ENCODE data around the gene TAC3.

TAC3 gene

GRCh38 chr12:57044468-57044867 lies 28.1 kb upstream of the TAC3 start:
- no peak for TF ChIP-seq ARNTL (CRISPR knock-in tag; IDR thresholded peaks at IDR 0.05; ENCODE audit: borderline replicate concordance, low read depth)
- TF ChIP-seq ZNF8 (CRISPR knock-in tag; IDR thresholded peaks at IDR 0.05): no peak
- no peak for TF ChIP-seq CREB5 (CRISPR knock-in tag; IDR thresholded peaks at IDR 0.05; ENCODE audit: low read depth)
- no peak for TF ChIP-seq CSDC2 (CRISPR knock-in tag; IDR thresholded peaks at IDR 0.05)
- TF ChIP-seq ZNF70 (CRISPR knock-in tag; IDR thresholded peaks at IDR 0.05): no peak
- no peak for TF ChIP-seq TSHZ2 (CRISPR knock-in tag; IDR thresholded peaks at IDR 0.05)
- TF ChIP-seq ZNF565 (CRISPR knock-in tag; conservative IDR thresholded peaks at IDR 0.05; ENCODE audit: low read depth): no peak
- no peak for TF ChIP-seq POU6F1 (CRISPR knock-in tag; IDR thresholded peaks at IDR 0.05; ENCODE audit: borderline replicate concordance, low read depth)
- ATAC-seq: no peak

- no peak for ATAC-seq
- TF ChIP-seq ARNTL (CRISPR knock-in tag; IDR thresholded peaks at IDR 0.05; ENCODE audit: borderline replicate concordance, low read depth) (no peak), ZFP30 (CRISPR knock-in tag; IDR thresholded peaks at IDR 0.05) (no peak), PPARA (CRISPR knock-in tag; IDR thresholded peaks at IDR 0.05; ENCODE audit: borderline replicate concordance) (no peak), CSDC2 (CRISPR knock-in tag; IDR thresholded peaks at IDR 0.05) (no peak), CREB5 (CRISPR knock-in tag; IDR thresholded peaks at IDR 0.05; ENCODE audit: low read depth) (no peak), SNAI2 (CRISPR knock-in tag; IDR thresholded peaks at IDR 0.05) (no peak), ZNF8 (CRISPR knock-in tag; IDR thresholded peaks at IDR 0.05) (no peak), ZNF70 (CRISPR knock-in tag; IDR thresholded peaks at IDR 0.05) (no peak), GLIS3 (CRISPR knock-in tag; IDR thresholded peaks at IDR 0.05) (no peak), ZFP3 (CRISPR knock-in tag; IDR thresholded peaks at IDR 0.05) (no peak), RARB (CRISPR knock-in tag; IDR thresholded peaks at IDR 0.05) (no peak), TOX (CRISPR knock-in tag; IDR thresholded peaks at IDR 0.05; ENCODE audit: borderline replicate concordance) (no peak), CSRNP3 (CRISPR knock-in tag; IDR thresholded peaks at IDR 0.05) (no peak)
Observed at GRCh38 chr12:57042695-57043094, 26.4 kb upstream of the TAC3 start.

- TF ChIP-seq BACH2 (CRISPR knock-in tag; IDR thresholded peaks at IDR 0.05; ENCODE audit: borderline replicate concordance) (no peak), SNAI2 (CRISPR knock-in tag; IDR thresholded peaks at IDR 0.05) (no peak), ARNTL (CRISPR knock-in tag; IDR thresholded peaks at IDR 0.05; ENCODE audit: borderline replicate concordance, low read depth) (no peak)
- ATAC-seq: no peak
Observed at GRCh38 chr12:57040750-57041149, 24.4 kb upstream of the TAC3 start.

GRCh38 chr12:57040211-57040610 lies 23.9 kb upstream of the TAC3 start:
- ATAC-seq: no peak
- TF ChIP-seq CSRNP3 (CRISPR knock-in tag; IDR thresholded peaks at IDR 0.05): no peak
- no peak for TF ChIP-seq TOX (CRISPR knock-in tag; IDR thresholded peaks at IDR 0.05; ENCODE audit: borderline replicate concordance)
- TF ChIP-seq BACH2 (CRISPR knock-in tag; IDR thresholded peaks at IDR 0.05; ENCODE audit: borderline replicate concordance): no peak
- TF ChIP-seq ZNF8 (CRISPR knock-in tag; IDR thresholded peaks at IDR 0.05): no peak
- TF ChIP-seq ZC3H10 (CRISPR knock-in tag; IDR thresholded peaks at IDR 0.05): no peak
- no peak for TF ChIP-seq CREB5 (CRISPR knock-in tag; IDR thresholded peaks at IDR 0.05; ENCODE audit: low read depth)
- no peak for TF ChIP-seq TSHZ2 (CRISPR knock-in tag; IDR thresholded peaks at IDR 0.05)
- no peak for TF ChIP-seq CSDC2 (CRISPR knock-in tag; IDR thresholded peaks at IDR 0.05)
- TF ChIP-seq ARNTL (CRISPR knock-in tag; IDR thresholded peaks at IDR 0.05; ENCODE audit: borderline replicate concordance, low read depth): no peak
- TF ChIP-seq RARB (CRISPR knock-in tag; IDR thresholded peaks at IDR 0.05): no peak

Measured in SK-N-SH treated with all-trans-retinoic acid at 6 μM for 48 hours (cell line).